Parathyroid adenoma (tissue), 2 donors: ENCODE data around the gene CASP5.
A peak's percentile ranks its signal among the peaks of the same experiment; 100 is the strongest.
"Not testable (repeated sequence)": the region's sequence is repeated elsewhere in the genome, so short reads cannot be mapped to it uniquely, and the experiment has no call there.

Experiments used
- H2AFZ ChIP-seq: fragments of 300-600 bp; sonication (generic); one replicate; pipeline ENCODE4 v1.7.0; 2017; ENCODE audit warnings: antibody characterized with exemption, mild to moderate bottlenecking
- H3K27ac ChIP-seq: fragments of 300-600 bp; sonication (generic); one replicate; pipeline ENCODE4 v1.7.0; 2017
- H3K27me3 ChIP-seq: fragments of 300-600 bp; sonication (generic); one replicate; pipeline ENCODE4 v1.7.0; 2017; ENCODE audit warnings: low read length; ENCODE audit not compliant: control insufficient read depth, insufficient read depth
- H3K36me3 ChIP-seq: fragments of 300-600 bp; sonication (generic); one replicate; pipeline ENCODE4 v1.7.0; 2017; ENCODE audit warnings: low read length; ENCODE audit not compliant: control insufficient read depth, insufficient read depth
- H3K4me1 ChIP-seq: fragments of 300-600 bp; sonication (generic); one replicate; pipeline ENCODE4 v1.7.0; 2017; ENCODE audit warnings: control low read depth
- H3K4me2 ChIP-seq: fragments of 300-600 bp; sonication (generic); one replicate; pipeline ENCODE4 v1.7.0; 2017; ENCODE audit warnings: low read length
- H3K4me3 ChIP-seq: fragments of 300-600 bp; sonication (generic); one replicate; pipeline ENCODE4 v1.7.0; 2017; ENCODE audit warnings: low read depth, low read length
- H3K79me2 ChIP-seq: fragments of 300-600 bp; sonication (generic); one replicate; pipeline ENCODE4 v1.7.0; 2017; ENCODE audit warnings: control low read depth
- H3K9ac ChIP-seq: fragments of 300-600 bp; sonication (generic); one replicate; pipeline ENCODE4 v1.7.0; 2017; ENCODE audit warnings: mild to moderate bottlenecking
- H3K9me3 ChIP-seq: fragments of 300-600 bp; sonication (generic); one replicate; pipeline ENCODE4 v1.7.0; 2017; ENCODE audit warnings: low read length; ENCODE audit not compliant: control insufficient read depth
- TF ChIP-seq, protein P1 (sequence below): fragments of 300-600 bp; sonication (generic); IDR thresholded peaks from one replicate; pipeline ENCODE4 v1.7.0; 2017; ENCODE audit warnings: antibody characterized with exemption, mild to moderate bottlenecking
- donor health status: primary hyperparathyroidism.

The CASP5 gene

DNA sequence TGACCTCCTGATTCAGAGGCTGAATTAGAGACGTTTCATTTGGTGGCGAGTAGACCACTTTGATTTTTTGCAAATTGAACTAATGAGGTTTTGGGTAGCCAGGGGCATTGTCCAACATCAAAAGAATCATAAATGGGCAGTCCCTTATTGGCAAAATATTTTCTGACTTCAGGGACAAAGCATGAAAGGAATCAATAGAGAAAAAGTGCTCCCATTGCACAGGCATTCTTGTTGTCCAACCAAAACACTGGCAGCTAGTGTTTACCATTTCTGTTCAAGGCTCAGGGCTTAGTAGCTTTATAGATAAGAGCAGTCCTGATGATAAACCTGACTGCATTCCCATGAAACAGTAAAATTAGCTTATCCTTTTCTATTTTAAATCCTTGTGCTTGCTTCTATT, 28.6 kb upstream of the CASP5 start:
- no peaks in the 10 kb centered on the region for H3K4me1 ChIP-seq
- no peaks in the 10 kb centered on the region for H3K9me3 ChIP-seq
- H3K27me3 ChIP-seq, result no peaks in the 10 kb centered on the region
- H2AFZ ChIP-seq, result no peak overlapping the region
- H3K9ac ChIP-seq, result no peak overlapping the region
- H3K4me2 ChIP-seq, result no peak overlapping the region
- no peak overlapping the region for H3K27ac ChIP-seq
- no peaks in the 10 kb centered on the region for H3K36me3 ChIP-seq
- no peaks in the 10 kb centered on the region for H3K79me2 ChIP-seq
- H3K4me3 ChIP-seq, result no peak overlapping the region
- TF ChIP-seq, protein P1, sequence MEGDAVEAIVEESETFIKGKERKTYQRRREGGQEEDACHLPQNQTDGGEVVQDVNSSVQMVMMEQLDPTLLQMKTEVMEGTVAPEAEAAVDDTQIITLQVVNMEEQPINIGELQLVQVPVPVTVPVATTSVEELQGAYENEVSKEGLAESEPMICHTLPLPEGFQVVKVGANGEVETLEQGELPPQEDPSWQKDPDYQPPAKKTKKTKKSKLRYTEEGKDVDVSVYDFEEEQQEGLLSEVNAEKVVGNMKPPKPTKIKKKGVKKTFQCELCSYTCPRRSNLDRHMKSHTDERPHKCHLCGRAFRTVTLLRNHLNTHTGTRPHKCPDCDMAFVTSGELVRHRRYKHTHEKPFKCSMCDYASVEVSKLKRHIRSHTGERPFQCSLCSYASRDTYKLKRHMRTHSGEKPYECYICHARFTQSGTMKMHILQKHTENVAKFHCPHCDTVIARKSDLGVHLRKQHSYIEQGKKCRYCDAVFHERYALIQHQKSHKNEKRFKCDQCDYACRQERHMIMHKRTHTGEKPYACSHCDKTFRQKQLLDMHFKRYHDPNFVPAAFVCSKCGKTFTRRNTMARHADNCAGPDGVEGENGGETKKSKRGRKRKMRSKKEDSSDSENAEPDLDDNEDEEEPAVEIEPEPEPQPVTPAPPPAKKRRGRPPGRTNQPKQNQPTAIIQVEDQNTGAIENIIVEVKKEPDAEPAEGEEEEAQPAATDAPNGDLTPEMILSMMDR, result no peak

DNA sequence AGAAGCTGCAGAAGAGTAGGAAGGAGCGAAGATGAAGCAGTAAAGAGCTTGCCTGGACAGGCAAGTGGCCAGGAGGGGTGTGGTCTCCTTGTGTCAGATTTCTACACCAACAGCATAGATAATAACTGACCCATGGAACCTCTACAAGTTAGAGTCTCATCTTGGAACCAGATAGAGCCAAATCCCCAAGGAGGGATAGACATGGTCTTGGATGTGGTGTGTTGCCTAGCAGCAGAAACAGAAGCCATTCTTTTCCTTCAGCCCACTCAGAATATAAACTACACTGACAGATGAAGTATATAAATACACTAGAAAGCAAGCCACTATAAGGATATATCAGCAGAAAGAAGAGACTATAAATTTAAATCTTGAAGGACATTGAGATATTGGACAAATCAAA, 26.5 kb upstream of the CASP5 start:
- Histone ChIP-seq H2AFZ (no peak overlapping the region), H3K79me2 (no peaks in the 10 kb centered on the region), H3K27me3 (no peaks in the 10 kb centered on the region), H3K27ac (no peak overlapping the region), H3K9ac (no peak overlapping the region), H3K4me3 (no peak overlapping the region), H3K36me3 (no peaks in the 10 kb centered on the region), H3K4me2 (no peak overlapping the region), H3K9me3 (no peaks in the 10 kb centered on the region), H3K4me1 (no peaks in the 10 kb centered on the region)
- TF ChIP-seq, protein P1, result no peak

DNA sequence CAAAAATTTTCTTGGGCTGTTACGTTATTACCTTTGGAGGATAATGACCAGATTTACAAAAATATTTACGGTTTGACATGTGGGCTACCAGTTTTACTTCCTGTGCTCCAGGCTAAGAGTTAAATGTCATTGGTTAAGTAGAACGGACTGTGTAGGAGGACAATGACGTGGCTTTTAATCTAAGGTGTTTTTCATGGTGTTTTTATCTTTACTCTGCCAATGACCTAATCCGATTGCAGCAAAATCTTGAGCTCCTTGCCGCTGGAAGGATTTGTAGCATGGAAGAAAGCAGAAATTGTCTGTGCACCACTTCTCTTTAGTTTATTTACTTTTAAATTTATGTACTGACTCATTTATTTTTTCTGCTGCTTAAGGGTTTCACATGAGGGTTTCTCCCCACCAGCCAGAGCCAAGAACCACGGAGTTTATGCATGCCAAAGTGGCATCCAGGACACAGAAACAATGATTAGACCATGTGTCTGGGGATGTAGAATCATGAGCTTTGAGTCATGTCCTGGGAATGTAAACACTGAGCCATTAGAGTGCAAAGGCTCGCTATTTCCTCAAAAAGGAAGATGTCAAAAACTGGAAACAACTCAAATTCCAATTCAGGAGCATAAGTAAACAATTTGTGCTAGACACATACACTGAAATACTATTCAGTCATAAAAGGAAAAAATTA, 24.1 kb upstream of the CASP5 start:
- no peak overlapping the region for H3K27ac ChIP-seq
- no peak overlapping the region for H2AFZ ChIP-seq

DNA sequence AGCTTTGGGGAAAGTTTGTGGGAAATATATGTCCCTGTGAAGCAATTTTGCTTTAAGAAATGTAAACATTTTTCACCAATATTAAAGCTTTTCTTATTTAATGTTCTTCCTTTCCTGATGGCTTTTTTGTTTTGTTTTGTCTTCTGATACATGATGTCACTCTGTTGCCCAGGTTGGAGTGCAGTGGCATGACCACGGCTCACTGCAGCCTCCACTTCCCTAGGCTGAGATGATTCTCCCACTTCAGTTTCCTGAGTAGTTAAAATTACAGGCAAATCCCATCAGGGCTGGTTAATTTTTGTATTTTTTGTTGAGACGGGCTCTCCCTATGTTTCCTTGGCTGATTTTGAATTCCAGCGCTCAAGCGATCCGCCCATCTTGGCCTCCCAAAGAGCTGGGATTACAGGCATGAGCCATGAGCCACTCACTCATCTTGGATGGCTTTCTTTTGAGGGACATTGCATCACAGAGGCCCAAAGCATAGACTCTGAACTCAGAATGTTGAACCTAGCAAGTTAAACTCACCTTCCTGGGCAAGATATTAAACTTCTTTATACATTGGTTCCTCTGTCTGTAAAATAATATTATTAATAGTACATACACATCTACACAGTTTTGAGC, 22.8 kb upstream of the CASP5 start:
- Histone ChIP-seq H3K36me3 (no peaks in the 10 kb centered on the region), H3K4me3 (no peak overlapping the region), H3K27me3 (no peaks in the 10 kb centered on the region), H3K9ac (no peak overlapping the region), H3K4me2 (peak overlapping the region; percentile 37), H2AFZ (no peak overlapping the region), H3K4me1 (no peaks in the 10 kb centered on the region), H3K79me2 (no peaks in the 10 kb centered on the region), H3K9me3 (no peaks in the 10 kb centered on the region), H3K27ac (no peak overlapping the region)
- TF ChIP-seq, protein P1, result no peak

More for the DNA sequence above, 24.1 kb upstream of the CASP5 start:
- Histone ChIP-seq H3K9ac (no peak overlapping the region), H3K4me3 (no peak overlapping the region), H3K4me1 (no peaks in the 10 kb centered on the region), H3K27me3 (no peaks in the 10 kb centered on the region), H3K4me2 (no peak overlapping the region), H3K9me3 (no peaks in the 10 kb centered on the region), H3K36me3 (no peaks in the 10 kb centered on the region), H3K79me2 (no peaks in the 10 kb centered on the region)
- TF ChIP-seq, protein P1, result no peak

DNA sequence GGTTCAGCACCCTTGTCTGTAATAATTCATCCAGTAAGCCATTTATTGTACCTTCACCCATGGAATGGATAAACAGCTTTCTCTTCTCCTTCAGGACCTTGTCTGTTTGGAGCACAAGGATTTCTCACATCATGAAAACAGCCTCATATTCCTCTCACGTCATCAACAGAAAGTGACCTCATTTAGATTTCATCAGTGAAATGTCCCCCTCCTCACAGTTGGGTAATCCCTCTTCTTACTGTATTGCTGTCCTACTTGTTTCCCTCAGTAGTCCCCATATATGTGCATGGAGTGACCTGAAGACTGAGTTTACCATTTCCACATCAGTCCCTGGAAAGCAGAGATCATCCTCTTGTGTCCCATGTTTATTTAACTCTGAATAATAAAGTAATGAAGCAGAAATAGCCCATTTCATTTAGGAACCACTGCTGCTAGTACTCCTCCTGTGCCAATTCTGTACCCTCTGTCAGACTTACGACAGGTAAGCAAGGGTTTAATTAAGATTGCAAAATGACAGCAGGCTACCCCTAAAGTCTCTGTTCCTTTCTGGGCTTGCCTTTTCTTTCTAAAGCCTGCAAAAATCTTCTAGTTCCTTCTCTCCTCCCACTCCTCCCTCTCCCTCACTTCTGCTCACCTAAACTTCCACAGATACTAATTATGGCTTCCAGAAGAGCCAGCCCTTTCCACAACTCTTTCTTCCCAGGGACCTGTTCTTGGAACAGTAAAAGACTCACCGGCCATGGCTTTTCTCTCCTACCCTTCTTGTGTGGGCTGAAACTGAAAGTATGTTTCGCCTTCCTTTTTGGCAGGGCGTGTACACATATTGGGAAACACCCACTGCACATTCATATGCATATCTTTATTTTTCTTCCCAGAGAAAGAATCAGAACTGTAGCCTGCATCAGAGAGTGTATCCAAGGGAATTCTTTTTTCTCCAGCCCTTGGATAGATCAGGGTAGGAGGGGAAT, 21.9 kb upstream of the CASP5 start, which contains the start of gene CARD16:
Gene CARD16 (minus strand): TSS at position 779 of the 968 bp plus-strand sequence. CDS start 38 bp downstream, at position 741.
- H3K79me2 ChIP-seq, H3K9me3 ChIP-seq, H3K27ac ChIP-seq, H3K9ac ChIP-seq, H2AFZ ChIP-seq, H3K27me3 ChIP-seq, H3K4me1 ChIP-seq, H3K36me3 ChIP-seq: not testable (repeated sequence)
- Histone ChIP-seq H3K4me2 (peak within 1 kb of the TSS; percentile 37), H3K4me3 (peak within 1 kb of the TSS; percentile 34)
